ENCODE data around the gene IGFBP2.

Gene IGFBP2

DNA sequence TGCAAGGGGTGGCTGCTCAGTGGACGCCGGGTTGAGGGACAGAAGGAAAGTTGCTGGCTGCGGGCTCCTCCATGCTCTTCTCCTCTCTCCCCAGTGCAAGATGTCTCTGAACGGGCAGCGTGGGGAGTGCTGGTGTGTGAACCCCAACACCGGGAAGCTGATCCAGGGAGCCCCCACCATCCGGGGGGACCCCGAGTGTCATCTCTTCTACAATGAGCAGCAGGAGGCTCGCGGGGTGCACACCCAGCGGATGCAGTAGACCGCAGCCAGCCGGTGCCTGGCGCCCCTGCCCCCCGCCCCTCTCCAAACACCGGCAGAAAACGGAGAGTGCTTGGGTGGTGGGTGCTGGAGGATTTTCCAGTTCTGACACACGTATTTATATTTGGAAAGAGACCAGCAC, 30.6 kb downstream of the IGFBP2 start:
- no peak for DNase-seq (ENCODE audit: low spot score)

DNA sequence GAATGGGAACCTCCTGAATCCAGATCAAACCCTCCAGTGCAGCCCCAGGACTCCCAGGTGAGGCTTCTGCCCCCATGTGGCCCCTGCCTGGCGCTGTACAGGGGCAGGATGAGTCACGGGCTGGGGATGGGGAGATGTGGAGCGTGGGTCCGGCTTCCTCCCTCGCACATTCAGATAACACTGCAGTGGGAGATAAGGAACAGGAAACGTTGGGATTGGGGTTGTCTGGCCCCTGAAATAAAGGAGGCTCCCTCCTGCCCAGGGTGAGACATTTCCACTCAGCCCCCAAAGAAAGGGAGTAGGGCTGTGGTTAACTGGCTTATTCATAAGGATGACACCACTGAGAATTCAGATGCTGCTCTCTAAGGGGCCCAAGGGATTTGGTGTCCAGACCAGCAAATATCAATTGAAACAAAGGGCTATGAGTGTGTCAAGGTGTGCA, 31.4 kb downstream of the IGFBP2 start:
- no peak for DNase-seq (ENCODE audit: low spot score)

DNA sequence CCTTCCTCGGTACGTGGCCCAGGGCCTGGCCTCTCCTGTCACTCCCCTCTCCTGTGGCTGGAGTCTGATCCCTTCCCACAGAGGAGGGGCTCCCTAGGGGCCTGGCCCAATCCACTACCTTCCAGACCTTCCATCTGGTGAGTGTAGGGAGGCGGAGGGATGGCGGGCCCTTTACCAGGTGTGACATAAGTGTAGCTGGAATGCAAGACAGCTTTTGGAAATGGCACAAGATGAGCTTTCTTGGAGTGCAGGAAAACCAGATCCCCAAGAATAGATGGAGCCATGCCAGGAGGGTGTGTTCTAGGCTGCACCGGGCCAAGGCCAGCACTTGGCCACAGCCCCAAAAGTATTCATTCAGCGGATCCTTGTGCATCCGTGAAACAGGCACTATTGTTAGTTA, 32.0 kb downstream of the IGFBP2 start:
- no peak for DNase-seq (ENCODE audit: low spot score)

DNA sequence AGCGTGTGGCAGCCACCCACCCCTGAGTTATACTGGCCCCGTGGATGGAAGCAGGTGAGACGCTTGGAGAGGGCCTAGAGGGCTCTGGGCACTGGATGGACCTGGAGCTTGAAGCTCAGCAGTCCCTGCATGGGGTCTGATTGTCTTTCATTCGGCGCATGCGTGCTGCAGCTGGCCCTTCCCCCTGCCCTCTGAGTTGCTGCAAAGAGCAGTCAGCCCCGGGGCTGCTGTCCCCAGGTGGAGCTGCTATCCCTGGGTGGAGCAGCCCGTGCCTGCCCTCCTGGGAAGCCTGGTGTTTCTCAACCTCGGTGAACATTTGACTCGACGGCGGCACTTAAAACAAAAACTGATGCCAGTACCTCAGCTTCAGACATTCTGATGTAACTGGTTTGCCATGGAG, 32.5 kb downstream of the IGFBP2 start:
- DNase-seq (ENCODE audit: low spot score): no peak

DNA sequence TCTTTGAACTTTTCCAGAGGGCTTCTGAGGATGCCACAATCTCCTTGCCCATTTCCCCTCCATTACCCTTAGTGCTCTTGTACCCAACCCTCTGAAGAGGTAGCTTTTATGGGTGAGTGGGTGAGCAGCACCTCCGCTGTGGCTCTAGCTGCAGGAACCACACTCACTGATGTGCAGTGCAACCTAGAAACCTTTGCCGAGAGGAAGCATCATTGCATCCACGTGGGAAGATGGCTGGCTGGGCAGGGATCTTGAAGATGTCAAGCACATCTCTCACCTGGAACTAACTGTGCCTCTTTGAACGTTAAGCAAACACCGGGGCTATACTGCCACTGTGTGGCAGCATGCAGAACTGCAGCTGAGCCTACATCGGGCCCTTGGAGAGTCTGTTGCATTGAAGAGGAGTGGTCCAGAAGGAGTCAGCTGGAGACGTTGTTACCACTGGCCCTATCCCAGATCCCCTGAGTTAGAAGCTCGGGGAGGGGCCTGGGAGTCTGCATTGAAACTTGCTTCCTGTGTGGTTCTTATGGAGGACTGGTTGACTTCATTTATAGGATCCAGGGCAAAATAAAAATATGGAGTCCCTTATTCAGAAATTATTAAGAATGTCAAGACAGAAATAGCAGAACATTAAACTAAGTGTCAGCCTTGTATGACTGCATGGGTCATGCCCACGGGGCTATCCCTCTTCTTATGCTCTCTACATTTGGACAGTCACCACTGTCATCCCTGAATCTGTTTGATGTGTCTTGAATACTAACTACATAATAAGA, 33.4 kb downstream of the IGFBP2 start:
- DNase-seq (ENCODE audit: low spot score): peak; percentile 67

GRCh38 chr2:216670266-216671080, 37.3 kb downstream of the IGFBP2 start:
- DNase-seq (ENCODE audit: low spot score): no peak

DNA sequence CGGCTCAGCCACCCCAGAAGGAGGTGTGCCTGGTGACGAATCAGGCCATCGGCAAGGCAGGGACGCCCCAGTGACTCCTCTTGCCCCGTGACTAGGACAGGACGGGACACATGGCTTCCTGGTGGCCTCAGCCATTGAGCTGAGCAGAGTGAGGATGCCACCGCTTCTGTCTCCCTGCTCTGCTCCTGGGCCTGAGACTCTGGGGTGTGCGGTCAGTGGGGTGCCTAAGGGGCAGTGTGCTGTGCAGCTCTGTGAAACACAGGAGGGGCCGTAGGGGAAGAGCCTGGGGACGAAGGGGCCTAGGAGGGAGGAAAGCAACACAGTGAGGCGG, 37.8 kb downstream of the IGFBP2 start:
- no peak for DNase-seq (ENCODE audit: low spot score)

DNA sequence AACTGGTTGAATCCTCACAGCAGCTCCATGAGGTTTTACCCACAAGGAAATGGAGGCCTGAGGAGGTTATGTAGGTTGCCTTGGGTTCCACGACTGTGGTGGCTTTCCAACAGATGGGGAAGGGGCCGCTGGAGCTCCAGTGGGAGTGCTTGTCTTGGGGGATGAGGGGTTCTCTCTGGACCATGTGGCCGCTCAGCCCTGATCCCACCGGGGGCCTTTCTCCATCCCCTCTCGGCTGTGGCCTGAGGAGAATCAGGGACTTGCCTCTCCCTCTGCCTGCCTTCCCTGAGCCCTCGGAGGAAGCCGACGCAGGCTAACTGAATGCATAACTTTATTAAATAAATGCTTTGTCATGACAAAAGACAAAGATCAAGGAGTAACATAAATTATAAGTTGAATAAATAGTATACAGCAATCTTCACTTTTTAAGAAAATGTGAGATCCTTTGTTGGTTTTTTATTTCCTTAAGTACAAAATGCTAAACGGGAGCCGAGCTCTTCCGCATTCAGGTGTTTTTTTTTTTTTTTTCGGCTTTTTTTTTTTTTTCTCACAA, 38.6 kb downstream of the IGFBP2 start:
- no peak for DNase-seq (ENCODE audit: low spot score)

DNA sequence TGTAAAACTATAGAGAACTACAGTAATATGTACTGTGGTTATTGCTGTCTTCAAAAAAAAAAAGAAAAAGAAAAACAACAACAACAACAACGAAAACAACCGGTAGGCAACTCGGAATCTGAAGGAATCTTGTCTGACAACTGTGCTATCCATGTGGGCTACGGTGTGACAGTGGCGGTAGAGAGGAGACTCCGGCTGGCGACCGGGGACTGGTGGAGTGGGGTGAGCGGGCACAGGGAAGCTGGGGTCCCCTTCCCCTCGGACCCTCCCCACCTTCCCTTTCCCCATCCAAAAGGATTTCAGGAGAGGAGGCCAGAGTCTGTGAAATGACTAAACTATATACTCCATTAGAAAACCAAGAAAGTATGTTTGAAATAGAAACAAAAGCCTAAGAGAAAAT, 39.2 kb downstream of the IGFBP2 start:
- DNase-seq (ENCODE audit: low spot score): no peak

DNA sequence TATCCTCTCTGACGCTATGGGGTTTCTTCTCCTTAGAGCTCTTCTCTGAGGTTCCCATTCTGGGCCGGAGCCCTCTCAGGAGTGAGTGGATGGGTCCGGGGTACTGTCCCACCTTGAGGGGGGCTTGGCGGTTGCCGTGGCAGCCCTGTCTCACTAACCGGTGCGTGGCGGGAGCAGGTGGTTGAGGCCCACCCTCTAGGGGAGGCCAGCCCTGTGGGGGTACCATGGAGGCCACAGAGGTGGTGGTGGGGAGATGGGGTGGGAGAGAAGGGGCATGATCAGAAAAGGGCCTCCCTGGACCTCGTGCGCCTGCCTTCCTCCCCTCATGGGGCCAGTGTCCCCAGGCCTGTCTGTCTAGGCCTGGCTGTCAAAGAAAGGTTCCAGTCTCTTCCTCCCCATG, 39.8 kb downstream of the IGFBP2 start:
- no peak for DNase-seq (ENCODE audit: low spot score)

DNA sequence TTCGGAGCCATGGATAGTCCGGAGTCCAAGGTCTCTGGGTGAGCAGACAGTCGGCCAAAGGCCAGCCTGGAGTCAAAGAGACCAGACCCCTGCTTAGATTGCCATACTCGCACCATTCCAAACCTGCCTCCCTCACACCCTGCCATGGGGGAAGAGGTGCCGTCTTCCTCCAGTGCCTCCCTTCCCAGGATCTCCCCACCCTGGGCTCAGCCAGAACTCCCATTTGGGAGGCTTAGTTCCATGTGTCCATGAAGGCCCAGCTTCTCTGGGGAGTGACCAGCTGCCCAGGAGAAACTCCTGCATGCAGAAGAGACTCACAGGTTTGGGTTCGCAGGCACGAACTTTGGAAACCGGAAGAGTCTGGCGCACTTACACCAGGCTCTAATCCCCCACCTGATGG, 40.4 kb downstream of the IGFBP2 start:
- no peak for DNase-seq (ENCODE audit: low spot score)

GRCh38 chr2:216674376-216674775, 41.2 kb downstream of the IGFBP2 start:
- DNase-seq (ENCODE audit: low spot score): no peak

GRCh38 chr2:216676630-216677029, 43.4 kb downstream of the IGFBP2 start:
- DNase-seq (ENCODE audit: low spot score): no peak

DNA sequence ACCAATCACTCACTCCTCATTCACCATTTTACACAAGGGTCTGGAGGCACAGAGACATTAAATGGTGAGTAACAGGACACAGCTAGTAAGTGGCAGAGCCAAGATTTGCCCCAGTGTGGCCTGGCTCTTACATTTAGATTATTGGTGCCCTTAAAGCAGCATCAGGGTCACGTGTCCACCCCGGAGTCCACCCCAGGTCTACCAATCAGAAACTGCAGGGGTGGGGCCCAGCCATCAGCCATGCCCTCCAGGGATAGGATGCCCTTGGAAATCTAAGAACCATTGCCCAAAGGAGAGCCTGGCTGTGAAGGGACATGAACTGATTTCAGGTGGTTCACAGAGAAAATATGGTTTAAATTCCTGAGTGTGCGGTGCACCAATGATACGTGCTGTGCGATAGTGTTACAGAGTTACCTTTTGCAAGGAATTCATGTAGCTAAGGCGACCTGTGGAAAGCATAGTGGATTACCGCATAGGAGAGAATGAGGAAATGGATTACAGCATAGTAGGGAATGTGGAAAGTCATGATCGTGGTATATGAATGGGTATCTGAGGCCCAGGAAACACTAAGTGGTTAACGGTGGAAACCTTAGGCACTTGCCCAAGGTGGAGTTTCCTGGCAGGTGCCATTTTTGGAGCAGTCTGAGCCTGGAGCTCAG, 44.3 kb downstream of the IGFBP2 start:
- DNase-seq (ENCODE audit: low spot score): no peak

DNA sequence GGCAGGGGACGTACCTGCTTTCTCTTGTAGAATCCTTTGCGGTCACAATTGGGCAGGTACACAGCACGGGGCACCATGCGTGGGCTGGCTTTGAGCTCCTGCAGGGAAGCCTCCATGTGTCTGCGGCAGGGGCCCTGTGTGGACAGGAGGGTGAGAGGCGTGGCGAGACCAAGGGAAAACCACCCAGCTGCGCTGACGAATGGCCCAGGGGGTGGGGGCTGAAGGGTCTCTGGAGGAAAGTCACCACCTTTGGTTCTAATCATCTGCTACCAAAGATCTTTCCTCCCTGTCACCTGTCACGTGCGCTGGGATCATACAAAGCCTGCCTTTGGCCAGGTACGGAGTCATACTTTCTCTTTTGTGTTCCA, 44.9 kb downstream of the IGFBP2 start:
- no peak for DNase-seq (ENCODE audit: low spot score)

DNA sequence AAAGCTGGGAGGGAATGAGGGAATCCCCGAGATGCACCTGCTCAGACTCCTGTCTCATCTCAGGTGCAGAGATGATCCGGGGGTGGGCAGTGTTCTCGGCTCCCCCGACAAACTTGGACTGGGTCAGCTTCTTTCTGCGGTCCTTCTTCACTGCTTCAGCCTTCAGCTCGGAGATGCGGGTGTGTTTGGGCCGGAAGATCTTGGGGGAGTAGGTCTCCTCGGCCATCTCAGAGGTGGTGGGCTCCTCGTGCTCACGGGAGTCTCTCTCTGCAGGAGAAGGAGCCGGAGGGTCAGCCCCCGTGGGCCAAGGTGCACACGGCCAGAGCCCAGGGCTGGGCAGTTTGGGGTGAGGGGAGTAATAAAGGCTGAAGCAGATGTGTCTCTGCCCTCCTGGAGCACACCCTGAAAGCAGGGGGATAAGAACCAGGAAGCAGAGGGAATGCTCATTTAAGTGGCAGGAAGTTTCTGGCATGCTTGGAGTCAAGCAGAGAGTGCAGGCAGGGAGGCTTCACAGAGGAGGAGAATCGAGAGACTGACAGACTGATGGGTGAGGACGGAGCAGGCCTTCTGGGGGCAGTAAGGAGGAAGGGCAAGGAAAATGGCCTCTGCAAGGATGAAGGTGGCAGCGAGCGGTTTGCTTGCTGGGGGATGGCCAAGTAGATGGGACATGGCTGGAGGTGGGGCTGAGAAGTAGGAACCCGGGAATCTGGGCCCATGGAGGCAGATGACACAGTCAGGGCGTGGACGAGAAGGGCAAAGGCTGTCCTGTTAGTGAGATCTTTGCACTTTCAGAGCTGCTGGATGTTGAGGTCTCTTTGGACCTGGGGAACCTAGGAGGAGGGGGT, 45.8 kb downstream of the IGFBP2 start:
- DNase-seq (ENCODE audit: low spot score): no peak

DNA sequence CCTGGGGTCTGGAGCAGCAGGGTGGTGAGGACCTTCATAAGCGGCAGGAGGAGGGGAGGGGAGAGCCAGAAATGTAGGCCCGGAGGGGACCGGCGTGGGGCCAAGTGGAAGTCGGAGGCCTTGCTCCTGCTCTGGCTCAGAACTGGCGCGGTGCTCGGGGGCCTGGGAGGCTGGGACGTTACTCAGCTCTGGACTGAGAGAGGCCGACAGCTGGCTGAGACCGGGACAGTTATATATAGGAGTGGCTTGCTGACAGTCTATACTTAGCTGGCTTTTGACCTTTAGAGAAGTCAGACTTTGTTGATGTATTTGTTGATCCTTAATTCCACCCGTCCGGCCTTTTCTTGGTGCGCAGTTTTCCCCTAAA, 46.4 kb downstream of the IGFBP2 start:
- no peak for DNase-seq (ENCODE audit: low spot score)

DNA sequence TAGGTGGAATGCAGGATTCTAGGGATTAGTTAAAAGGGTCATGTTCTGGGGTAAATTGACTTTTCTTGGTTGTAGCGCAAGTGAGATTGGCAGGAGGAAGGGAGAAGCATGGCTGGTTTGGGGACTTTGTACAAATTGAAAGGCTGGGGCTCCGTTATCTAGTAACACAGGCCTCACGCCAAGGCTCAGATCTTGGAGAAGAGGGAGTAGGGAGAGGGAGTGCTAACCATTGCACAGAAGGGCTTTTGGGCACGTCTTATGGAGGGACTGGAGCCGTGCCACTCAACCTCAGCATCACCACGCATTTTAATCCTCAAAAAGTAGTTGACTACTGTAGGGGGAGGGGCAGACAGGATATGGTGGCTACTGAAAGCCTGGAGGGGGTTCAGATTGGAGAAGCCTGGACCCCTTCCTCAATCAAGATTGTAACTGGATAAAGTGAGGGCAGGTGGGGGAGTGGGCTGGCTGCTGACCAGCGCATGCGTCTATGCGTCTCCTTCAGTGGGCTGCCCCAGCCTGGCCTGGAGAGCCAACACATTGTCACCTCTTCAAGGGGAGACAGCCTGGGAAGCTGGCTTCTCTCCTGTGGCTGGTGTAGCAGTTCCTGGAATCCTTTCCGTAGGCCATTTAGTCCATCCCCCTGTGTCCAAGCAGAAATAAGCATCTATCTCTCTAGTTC, 47.9 kb downstream of the IGFBP2 start:
- no peak for DNase-seq (ENCODE audit: low spot score)

GRCh38 chr2:216681683-216682082, 48.5 kb downstream of the IGFBP2 start:
- DNase-seq (ENCODE audit: low spot score): no peak

DNA sequence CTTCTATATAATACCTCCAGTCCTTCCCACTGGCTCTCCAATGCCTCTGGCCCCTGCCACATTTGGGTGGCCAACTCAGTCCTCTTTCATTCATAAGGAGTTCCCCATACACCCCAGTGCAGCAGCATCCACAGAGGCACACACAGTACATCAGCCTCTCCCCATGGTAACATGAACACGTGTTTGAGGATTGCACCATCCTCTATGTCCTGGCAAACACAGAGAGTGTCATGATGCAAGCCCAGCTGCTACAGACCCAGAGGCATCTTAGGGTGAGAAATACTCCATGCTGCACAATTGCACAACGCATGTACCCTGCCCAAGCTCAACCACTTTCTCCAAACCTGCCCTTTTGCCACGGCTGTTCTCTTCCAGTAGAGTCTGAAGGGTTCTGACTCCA, 50.6 kb downstream of the IGFBP2 start:
- DNase-seq (ENCODE audit: low spot score): no peak

DNA sequence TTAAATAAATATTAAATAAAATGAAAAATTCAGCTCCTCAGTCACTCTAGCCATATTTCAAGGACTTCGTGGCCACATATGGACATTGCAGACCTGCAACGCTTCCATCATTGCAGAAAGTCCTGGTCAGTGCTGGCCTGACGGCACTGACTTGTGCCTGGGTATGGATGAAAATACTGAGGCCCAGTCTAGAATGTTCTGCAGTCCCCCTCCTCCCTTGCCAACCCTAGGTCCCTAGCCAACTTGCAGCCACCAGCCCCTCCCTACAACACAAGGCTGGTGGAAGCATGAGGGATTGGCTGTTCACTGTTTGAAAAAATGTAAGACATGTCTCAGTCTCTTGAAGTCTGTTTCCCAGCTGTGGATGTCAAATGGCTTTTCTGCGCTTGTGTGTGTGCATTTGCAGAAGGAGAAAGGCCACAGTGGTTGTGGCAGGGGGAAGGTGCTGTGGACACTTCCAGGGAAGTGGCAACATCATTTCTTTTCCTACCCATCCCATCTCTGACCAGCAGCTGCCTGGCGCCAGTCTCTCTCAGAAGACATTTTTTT, 52.2 kb downstream of the IGFBP2 start:
- no peak for DNase-seq (ENCODE audit: low spot score)

All from globus pallidus (tissue), 1 donor.